HepG2 (cell line): ENCODE measurements around the gene ATP1A2. TPM values are rescaled to one million over a fixed set of nuclear protein-coding genes. Genes with fewer than 3 reads are reported as not detected.

Experiments
- ETV6 ChIP-seq: sonication (generic); formaldehyde crosslinking; conservative IDR thresholded peaks from 2 replicates; pipeline ENCODE4 v1.4.0; 2020; ENCODE audit warnings: missing genetic modification reagents
- MATR3 ChIP-seq: sonication (generic); formaldehyde crosslinking; IDR thresholded peaks from 2 replicates; pipeline ENCODE4 v1.4.0; 2020; ENCODE audit warnings: missing genetic modification reagents
- NR0B2 ChIP-seq: sonication (generic); formaldehyde crosslinking; IDR thresholded peaks from 2 replicates; pipeline ENCODE4 v1.4.0; 2020; ENCODE audit warnings: mild to moderate bottlenecking, missing genetic modification reagents
- RBM22 ChIP-seq: fragments of 200-400 bp; formaldehyde crosslinking; optimal IDR thresholded peaks from 2 replicates; pipeline ENCODE3; 2017; ENCODE audit warnings: mild to moderate bottlenecking, low read length, moderate library complexity
- SOX6 ChIP-seq, 2 experiments: fragments of 450-650 bp in 1 of 2; sonication (generic) in 1 of 2; formaldehyde crosslinking in 1 of 2; IDR thresholded peaks; 2 replicates each; pipeline versions ENCODE4 v1.4.0 to v1.6.1; 2017 to 2020; ENCODE audit warnings: antibody characterized with exemption in 1 of 2, mild to moderate bottlenecking in 1 of 2, missing genetic modification reagents in 1 of 2
- XRCC5 ChIP-seq: fragments of 200-400 bp; formaldehyde crosslinking; optimal IDR thresholded peaks from 2 replicates; pipeline ENCODE3; 2017; ENCODE audit warnings: mild to moderate bottlenecking, low read length
- ZBTB34 ChIP-seq: sonication (generic); formaldehyde crosslinking; IDR thresholded peaks from 2 replicates; pipeline ENCODE4 v1.8.0; 2022; ENCODE audit warnings: mild to moderate bottlenecking, missing genetic modification reagents
- ZBTB7B ChIP-seq: sonication (generic); formaldehyde crosslinking; IDR thresholded peaks from 2 replicates; pipeline ENCODE4 v1.4.0; 2020; ENCODE audit warnings: missing genetic modification reagents
- ZMYM3 ChIP-seq: sonication (generic); formaldehyde crosslinking; IDR thresholded peaks from 2 replicates; pipeline ENCODE4 v1.5.1; 2020; ENCODE audit warnings: mild to moderate bottlenecking, missing genetic modification reagents
- ZNF10 ChIP-seq: sonication (generic); formaldehyde crosslinking; IDR thresholded peaks from 2 replicates; pipeline ENCODE4 v1.4.0; 2020; ENCODE audit warnings: mild to moderate bottlenecking, low read depth, missing genetic modification reagents, borderline replicate concordance
- ZNF12 ChIP-seq: sonication (generic); formaldehyde crosslinking; IDR thresholded peaks from 2 replicates; pipeline ENCODE4 v1.5.0; 2020; ENCODE audit warnings: missing genetic modification reagents
- ZNF33B ChIP-seq: sonication (generic); formaldehyde crosslinking; IDR thresholded peaks from 2 replicates; pipeline ENCODE4 v1.5.1; 2020; ENCODE audit warnings: mild to moderate bottlenecking, missing genetic modification reagents
- ZNF468 ChIP-seq: sonication (generic); formaldehyde crosslinking; IDR thresholded peaks from 2 replicates; pipeline ENCODE4 v1.8.0; 2022; ENCODE audit warnings: mild to moderate bottlenecking, moderate library complexity, missing genetic modification reagents
- ZNF710 ChIP-seq: sonication (generic); formaldehyde crosslinking; IDR thresholded peaks from 2 replicates; pipeline ENCODE4 v1.5.0; 2020; ENCODE audit warnings: mild to moderate bottlenecking, missing genetic modification reagents, borderline replicate concordance
- polyA plus RNA-seq, 8 experiments: library from polyadenylated mRNA; depleted of rRNA in 3 of 8; stranded (reverse) in 7 of 8; unstranded in 1 of 8; fragments of >200 nt; fragmentation: Illumina TruSeq in 4 of 8; extraction: Trizol in 4 of 8; gene quantifications; 2 replicates each; pipeline versions ENCODE4 v1.2.1 to v1.2.3, GENCODE V29; 2011 to 2016; ENCODE audit warnings: low read depth in 4 of 8, missing spikeins in 1 of 8, mixed read lengths in 1 of 8; ENCODE audit not compliant: insufficient read depth in 1 of 8
- total RNA-seq, 5 experiments: library from RNA; depleted of rRNA; stranded (reverse); fragments of >200 nt; fragmentation: Illumina TruSeq; extraction: Trizol; gene quantifications; 2 replicates each; pipeline ENCODE4 v1.2.3, GENCODE V29; 2016; ENCODE audit warnings: low read depth in 1 of 5
- TF ChIP-seq, protein P1 (sequence below): sonication (generic); formaldehyde crosslinking; IDR thresholded peaks from 2 replicates; pipeline ENCODE4 v1.8.1; 2023; ENCODE audit warnings: mild to moderate bottlenecking, missing genetic modification reagents
- TF ChIP-seq, protein P2 (sequence below): sonication (generic); formaldehyde crosslinking; conservative IDR thresholded peaks from 2 replicates; pipeline ENCODE4 v1.4.0; 2020; ENCODE audit warnings: missing genetic modification reagents
- TF ChIP-seq, protein P3 (sequence below): sonication (generic); formaldehyde crosslinking; IDR thresholded peaks from 2 replicates; pipeline ENCODE4 v1.5.0; 2020; ENCODE audit warnings: mild to moderate bottlenecking, missing genetic modification reagents, moderate library complexity
- TF ChIP-seq, protein P4 (sequence below): sonication (generic); formaldehyde crosslinking; IDR thresholded peaks from 2 replicates; pipeline ENCODE4 v1.4.0; 2020; ENCODE audit warnings: missing genetic modification reagents, borderline replicate concordance

The ATP1A2 gene
- total and polyA plus RNA-seq, 2 of the 13 experiments (the other 11 are each of a cell fraction or from before 2014, with no cell fraction given), result 0.16 TPM; not detected in 1

GRCh38 chr1:160108888-160109662, 6.5 kb upstream of the ATP1A2 start (continued):
- TF ChIP-seq, protein P1, sequence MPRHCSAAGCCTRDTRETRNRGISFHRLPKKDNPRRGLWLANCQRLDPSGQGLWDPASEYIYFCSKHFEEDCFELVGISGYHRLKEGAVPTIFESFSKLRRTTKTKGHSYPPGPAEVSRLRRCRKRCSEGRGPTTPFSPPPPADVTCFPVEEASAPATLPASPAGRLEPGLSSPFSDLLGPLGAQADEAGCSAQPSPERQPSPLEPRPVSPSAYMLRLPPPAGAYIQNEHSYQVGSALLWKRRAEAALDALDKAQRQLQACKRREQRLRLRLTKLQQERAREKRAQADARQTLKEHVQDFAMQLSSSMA (CRISPR knock-in tag), result no peak
- no peak for TF ChIP-seq ZBTB34 (CRISPR knock-in tag)
- TF ChIP-seq, protein P2, sequence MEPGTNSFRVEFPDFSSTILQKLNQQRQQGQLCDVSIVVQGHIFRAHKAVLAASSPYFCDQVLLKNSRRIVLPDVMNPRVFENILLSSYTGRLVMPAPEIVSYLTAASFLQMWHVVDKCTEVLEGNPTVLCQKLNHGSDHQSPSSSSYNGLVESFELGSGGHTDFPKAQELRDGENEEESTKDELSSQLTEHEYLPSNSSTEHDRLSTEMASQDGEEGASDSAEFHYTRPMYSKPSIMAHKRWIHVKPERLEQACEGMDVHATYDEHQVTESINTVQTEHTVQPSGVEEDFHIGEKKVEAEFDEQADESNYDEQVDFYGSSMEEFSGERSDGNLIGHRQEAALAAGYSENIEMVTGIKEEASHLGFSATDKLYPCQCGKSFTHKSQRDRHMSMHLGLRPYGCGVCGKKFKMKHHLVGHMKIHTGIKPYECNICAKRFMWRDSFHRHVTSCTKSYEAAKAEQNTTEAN (CRISPR knock-in tag), result no peak
- TF ChIP-seq ZNF710, result no peak
- no peak for TF ChIP-seq ZNF33B (CRISPR knock-in tag)
- no peak for TF ChIP-seq SOX6 (IDR thresholded peaks at IDR 0.05)
- peak; percentile 8; the same call in 1 of the 2 replicates for TF ChIP-seq SOX6 (CRISPR knock-in tag; IDR thresholded peaks at IDR 0.05)
- peak; percentile 87 for TF ChIP-seq ZMYM3 (CRISPR knock-in tag)
- TF ChIP-seq, protein P3, sequence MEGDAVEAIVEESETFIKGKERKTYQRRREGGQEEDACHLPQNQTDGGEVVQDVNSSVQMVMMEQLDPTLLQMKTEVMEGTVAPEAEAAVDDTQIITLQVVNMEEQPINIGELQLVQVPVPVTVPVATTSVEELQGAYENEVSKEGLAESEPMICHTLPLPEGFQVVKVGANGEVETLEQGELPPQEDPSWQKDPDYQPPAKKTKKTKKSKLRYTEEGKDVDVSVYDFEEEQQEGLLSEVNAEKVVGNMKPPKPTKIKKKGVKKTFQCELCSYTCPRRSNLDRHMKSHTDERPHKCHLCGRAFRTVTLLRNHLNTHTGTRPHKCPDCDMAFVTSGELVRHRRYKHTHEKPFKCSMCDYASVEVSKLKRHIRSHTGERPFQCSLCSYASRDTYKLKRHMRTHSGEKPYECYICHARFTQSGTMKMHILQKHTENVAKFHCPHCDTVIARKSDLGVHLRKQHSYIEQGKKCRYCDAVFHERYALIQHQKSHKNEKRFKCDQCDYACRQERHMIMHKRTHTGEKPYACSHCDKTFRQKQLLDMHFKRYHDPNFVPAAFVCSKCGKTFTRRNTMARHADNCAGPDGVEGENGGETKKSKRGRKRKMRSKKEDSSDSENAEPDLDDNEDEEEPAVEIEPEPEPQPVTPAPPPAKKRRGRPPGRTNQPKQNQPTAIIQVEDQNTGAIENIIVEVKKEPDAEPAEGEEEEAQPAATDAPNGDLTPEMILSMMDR (CRISPR knock-in tag), result peak; percentile 52
- no peak for TF ChIP-seq RBM22
- no peak for TF ChIP-seq ZNF12 (CRISPR knock-in tag)
- no peak for TF ChIP-seq ZNF10
- TF ChIP-seq, protein P4, sequence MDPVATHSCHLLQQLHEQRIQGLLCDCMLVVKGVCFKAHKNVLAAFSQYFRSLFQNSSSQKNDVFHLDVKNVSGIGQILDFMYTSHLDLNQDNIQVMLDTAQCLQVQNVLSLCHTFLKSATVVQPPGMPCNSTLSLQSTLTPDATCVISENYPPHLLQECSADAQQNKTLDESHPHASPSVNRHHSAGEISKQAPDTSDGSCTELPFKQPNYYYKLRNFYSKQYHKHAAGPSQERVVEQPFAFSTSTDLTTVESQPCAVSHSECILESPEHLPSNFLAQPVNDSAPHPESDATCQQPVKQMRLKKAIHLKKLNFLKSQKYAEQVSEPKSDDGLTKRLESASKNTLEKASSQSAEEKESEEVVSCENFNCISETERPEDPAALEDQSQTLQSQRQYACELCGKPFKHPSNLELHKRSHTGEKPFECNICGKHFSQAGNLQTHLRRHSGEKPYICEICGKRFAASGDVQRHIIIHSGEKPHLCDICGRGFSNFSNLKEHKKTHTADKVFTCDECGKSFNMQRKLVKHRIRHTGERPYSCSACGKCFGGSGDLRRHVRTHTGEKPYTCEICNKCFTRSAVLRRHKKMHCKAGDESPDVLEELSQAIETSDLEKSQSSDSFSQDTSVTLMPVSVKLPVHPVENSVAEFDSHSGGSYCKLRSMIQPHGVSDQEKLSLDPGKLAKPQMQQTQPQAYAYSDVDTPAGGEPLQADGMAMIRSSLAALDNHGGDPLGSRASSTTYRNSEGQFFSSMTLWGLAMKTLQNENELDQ, result no peak
- peak; percentile 16 for TF ChIP-seq XRCC5
- TF ChIP-seq ETV6 (CRISPR knock-in tag), result no peak
- no peak for TF ChIP-seq ZNF468 (CRISPR knock-in tag)
- peak; percentile 42; the same call in 1 of the 2 replicates for TF ChIP-seq ZBTB7B (CRISPR knock-in tag)
- TF ChIP-seq MATR3 (CRISPR knock-in tag), result no peak
- no peak for TF ChIP-seq NR0B2 (CRISPR knock-in tag)
